ENCODE results near the gene CIP2A.

The CIP2A gene

DNA sequence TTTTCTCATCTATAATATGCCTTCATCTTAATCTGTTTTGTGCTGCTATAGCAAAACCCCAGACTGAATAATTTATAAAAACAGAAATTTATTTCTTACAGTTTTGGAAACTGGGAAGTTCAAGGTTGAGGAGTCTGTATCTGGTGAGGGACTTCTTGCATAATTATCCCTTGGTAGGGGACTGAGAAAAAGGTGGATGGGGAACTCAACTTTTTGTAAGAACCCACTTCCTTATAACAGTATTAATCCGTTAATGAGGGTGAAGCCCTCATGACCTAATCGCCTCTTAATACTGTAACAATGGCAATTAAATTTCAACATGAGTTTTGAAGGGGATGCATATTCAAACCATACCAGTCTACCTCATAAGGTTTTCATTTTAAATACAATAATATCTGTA lies 61.4 kb downstream of the CIP2A start:
- Histone ChIP-seq H3K4me3 (ENCODE audit: low read length) (no peak overlapping the region), H3K9me3 (replicated peaks; ENCODE audit: low read length) (no peaks in the 10 kb centered on the region), H3K27me3 (ENCODE audit: control insufficient read depth, insufficient read depth, low read length) (no peaks in the 10 kb centered on the region), H3K4me2 (ENCODE audit: low read length) (no peak overlapping the region), H3K9ac (ENCODE audit: low read depth, low read length) (no peak overlapping the region), H3K4me1 (ENCODE audit: control insufficient read depth, insufficient read depth, low read length) (no peaks in the 10 kb centered on the region), H3K36me3 (ENCODE audit: insufficient read depth, low read length) (no peaks in the 10 kb centered on the region)

DNA sequence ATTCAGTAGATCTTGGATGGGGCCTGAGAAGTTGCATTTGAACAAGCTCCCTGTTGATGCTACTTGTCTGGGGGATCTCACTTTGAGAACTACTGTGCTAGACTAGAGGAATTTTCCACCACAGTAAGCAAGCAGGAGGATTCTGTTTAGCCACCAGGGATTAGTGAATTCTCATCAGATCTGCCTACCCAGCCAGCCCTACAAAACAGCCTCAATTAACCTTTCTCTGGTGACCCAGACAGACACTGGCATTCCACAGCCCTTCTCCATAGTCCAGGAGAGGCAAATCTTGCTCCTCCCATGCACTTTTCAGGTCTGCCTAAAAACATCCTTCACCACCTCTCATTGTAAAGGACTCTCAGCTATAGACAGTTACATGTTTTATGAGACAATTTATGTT lies 62.1 kb downstream of the CIP2A start:
- Histone ChIP-seq H3K27me3 (ENCODE audit: control insufficient read depth, insufficient read depth, low read length) (no peaks in the 10 kb centered on the region), H3K4me1 (ENCODE audit: control insufficient read depth, insufficient read depth, low read length) (no peaks in the 10 kb centered on the region), H3K4me3 (ENCODE audit: low read length) (no peak overlapping the region), H3K4me2 (ENCODE audit: low read length) (no peak overlapping the region), H3K36me3 (ENCODE audit: insufficient read depth, low read length) (no peaks in the 10 kb centered on the region), H3K9me3 (replicated peaks; ENCODE audit: low read length) (no peaks in the 10 kb centered on the region), H3K9ac (ENCODE audit: low read depth, low read length) (no peak overlapping the region)

DNA sequence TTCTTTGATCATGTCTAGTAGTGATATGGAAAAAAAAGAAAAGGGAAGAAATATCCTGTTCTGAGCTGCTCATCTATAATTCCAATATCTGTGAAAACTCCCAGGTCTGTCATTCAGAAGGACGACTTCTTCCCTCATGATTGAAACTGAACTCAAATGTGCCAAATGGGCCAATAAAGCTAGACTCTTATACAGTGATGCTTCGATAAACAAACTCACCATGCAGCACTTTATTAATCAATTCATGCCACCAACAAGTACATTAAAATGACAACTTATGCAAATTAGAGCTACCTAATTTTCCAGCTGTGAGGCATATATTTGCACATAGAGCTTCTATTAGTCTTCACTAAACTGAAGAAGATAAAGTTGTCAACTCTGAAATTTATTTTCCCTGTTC lies 63.3 kb downstream of the CIP2A start:
- Histone ChIP-seq H3K4me1 (ENCODE audit: control insufficient read depth, insufficient read depth, low read length) (no peaks in the 10 kb centered on the region), H3K4me3 (ENCODE audit: low read length) (no peak overlapping the region), H3K9me3 (replicated peaks; ENCODE audit: low read length) (no peaks in the 10 kb centered on the region), H3K36me3 (ENCODE audit: insufficient read depth, low read length) (no peaks in the 10 kb centered on the region), H3K27me3 (ENCODE audit: control insufficient read depth, insufficient read depth, low read length) (no peaks in the 10 kb centered on the region), H3K9ac (ENCODE audit: low read depth, low read length) (no peak overlapping the region), H3K4me2 (ENCODE audit: low read length) (no peak overlapping the region)

DNA sequence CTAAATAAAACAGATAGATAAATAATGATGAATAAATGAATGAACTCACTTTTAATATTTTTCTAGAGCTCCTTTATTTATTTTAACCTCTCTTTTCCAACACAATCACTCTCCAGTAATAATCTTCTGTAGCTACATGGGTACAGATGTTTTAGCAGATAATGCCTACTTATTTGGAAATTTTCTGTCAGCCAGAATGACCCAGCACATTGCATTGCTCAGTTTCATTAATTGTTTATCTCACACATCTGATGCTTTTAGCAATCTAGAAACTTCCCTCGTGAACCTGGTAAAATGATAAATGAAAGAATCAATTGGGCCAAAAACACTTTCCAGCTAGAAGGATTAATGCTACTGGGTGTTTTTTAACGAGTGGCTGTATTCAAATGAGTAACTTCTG lies 64.0 kb downstream of the CIP2A start:
- no peak overlapping the region for H3K9ac ChIP-seq (ENCODE audit: low read depth, low read length)
- H3K27me3 ChIP-seq (ENCODE audit: control insufficient read depth, insufficient read depth, low read length) = no peaks in the 10 kb centered on the region
- no peaks in the 10 kb centered on the region for H3K4me1 ChIP-seq (ENCODE audit: control insufficient read depth, insufficient read depth, low read length)
- H3K4me2 ChIP-seq (ENCODE audit: low read length) = no peak overlapping the region
- no peaks in the 10 kb centered on the region for H3K9me3 ChIP-seq (replicated peaks; ENCODE audit: low read length)
- H3K4me3 ChIP-seq (ENCODE audit: low read length) = no peak overlapping the region
- H3K36me3 ChIP-seq (ENCODE audit: insufficient read depth, low read length) = no peaks in the 10 kb centered on the region

DNA sequence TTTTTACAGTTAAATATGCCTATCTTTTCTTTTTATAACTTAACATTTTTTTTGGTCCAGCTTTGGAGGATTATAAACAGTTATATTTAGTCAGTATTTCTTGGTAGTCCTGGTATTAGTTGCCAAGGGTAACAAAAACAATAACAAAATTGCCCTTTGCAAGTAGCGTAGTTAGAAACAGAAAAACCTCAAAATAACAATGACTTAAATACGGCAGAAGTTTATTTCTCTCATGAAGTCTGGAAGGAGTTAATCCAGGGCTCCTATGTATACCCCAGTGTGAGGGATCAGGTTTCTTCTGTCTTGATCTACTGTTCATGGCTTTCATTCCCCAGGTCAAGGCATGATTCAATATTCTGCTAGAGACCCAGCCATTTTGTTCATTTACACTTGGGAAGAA lies 64.7 kb downstream of the CIP2A start:
- Histone ChIP-seq H3K4me2 (ENCODE audit: low read length) (no peak overlapping the region), H3K9ac (ENCODE audit: low read depth, low read length) (no peak overlapping the region), H3K4me3 (ENCODE audit: low read length) (no peak overlapping the region), H3K9me3 (replicated peaks; ENCODE audit: low read length) (no peaks in the 10 kb centered on the region), H3K27me3 (ENCODE audit: control insufficient read depth, insufficient read depth, low read length) (no peaks in the 10 kb centered on the region), H3K36me3 (ENCODE audit: insufficient read depth, low read length) (no peaks in the 10 kb centered on the region), H3K4me1 (ENCODE audit: control insufficient read depth, insufficient read depth, low read length) (no peaks in the 10 kb centered on the region)

DNA sequence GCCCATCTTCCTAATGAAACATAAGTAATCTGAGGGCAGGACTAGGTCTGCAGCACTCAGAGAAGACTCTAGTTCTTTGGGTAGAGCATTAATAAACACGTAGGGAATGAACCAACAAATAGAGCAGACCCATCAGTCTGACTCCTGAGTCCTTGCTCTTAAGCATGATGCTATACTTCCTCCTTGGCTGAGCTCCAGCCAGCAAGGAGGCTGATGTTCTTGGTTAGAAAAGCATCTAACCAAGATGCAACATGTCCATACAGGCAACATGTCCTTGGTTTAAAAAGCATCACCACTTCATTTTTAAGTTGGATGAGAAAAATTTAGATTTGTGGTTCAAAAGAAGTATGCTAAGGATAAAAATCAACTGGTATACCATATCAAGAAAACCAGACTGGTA lies 70.3 kb downstream of the CIP2A start:
- Histone ChIP-seq H3K27me3 (ENCODE audit: control insufficient read depth, insufficient read depth, low read length) (no peaks in the 10 kb centered on the region), H3K4me2 (ENCODE audit: low read length) (no peak overlapping the region), H3K9me3 (replicated peaks; ENCODE audit: low read length) (no peaks in the 10 kb centered on the region), H3K9ac (ENCODE audit: low read depth, low read length) (no peak overlapping the region), H3K4me3 (ENCODE audit: low read length) (no peak overlapping the region), H3K36me3 (ENCODE audit: insufficient read depth, low read length) (no peaks in the 10 kb centered on the region), H3K4me1 (ENCODE audit: control insufficient read depth, insufficient read depth, low read length) (no peaks in the 10 kb centered on the region)

DNA sequence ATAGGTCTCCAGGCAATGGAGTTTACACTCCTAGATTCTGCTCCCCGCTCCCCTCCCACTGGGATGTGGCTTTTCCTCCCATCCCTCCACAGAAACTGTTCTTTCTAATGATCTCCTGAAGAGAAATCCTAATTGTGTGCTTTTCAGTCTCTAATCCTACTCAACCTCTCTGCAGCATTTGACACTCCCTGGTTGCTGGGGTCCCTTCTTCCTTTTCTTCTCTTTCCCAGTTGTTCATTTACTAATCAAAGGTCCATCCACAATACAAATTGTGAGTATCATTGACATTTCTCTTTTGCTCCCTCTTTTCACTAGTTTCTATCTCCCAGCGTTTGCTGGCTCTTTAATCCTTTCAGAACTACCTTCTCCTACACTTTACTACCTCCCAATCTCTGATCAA lies 72.4 kb downstream of the CIP2A start:
- Histone ChIP-seq H3K4me3 (ENCODE audit: low read length) (no peak overlapping the region), H3K27me3 (ENCODE audit: control insufficient read depth, insufficient read depth, low read length) (no peaks in the 10 kb centered on the region)

DNA sequence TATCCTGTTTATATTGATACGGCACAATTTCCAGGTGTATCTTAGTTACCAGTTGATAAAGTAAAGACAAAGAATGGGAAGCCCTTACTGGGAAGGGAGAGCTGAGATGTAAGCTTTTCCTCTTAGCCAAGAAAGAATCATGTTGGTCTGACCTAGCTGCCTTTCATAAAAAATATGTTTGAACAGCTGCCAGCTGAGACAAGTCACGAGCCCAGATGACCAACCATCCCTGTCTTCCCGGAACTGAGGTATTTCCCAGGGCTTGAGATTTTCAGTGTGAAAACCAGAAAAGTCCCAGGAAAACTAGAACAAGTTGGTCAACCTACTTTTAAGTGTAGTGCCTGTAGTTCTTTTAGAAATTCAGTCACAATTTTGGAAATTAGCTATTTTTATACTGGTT lies 75.3 kb downstream of the CIP2A start:
- Histone ChIP-seq H3K4me2 (ENCODE audit: low read length) (no peak overlapping the region), H3K9me3 (replicated peaks; ENCODE audit: low read length) (no peaks in the 10 kb centered on the region), H3K27me3 (ENCODE audit: control insufficient read depth, insufficient read depth, low read length) (no peaks in the 10 kb centered on the region), H3K4me1 (ENCODE audit: control insufficient read depth, insufficient read depth, low read length) (no peaks in the 10 kb centered on the region), H3K9ac (ENCODE audit: low read depth, low read length) (no peak overlapping the region), H3K36me3 (ENCODE audit: insufficient read depth, low read length) (no peaks in the 10 kb centered on the region), H3K4me3 (ENCODE audit: low read length) (no peak overlapping the region)

More for the DNA sequence above, 72.4 kb downstream of the CIP2A start:
- no peaks in the 10 kb centered on the region for H3K9me3 ChIP-seq (replicated peaks; ENCODE audit: low read length)
- H3K4me2 ChIP-seq (ENCODE audit: low read length) = no peak overlapping the region
- no peaks in the 10 kb centered on the region for H3K4me1 ChIP-seq (ENCODE audit: control insufficient read depth, insufficient read depth, low read length)
- no peak overlapping the region for H3K9ac ChIP-seq (ENCODE audit: low read depth, low read length)
- H3K36me3 ChIP-seq (ENCODE audit: insufficient read depth, low read length) = no peaks in the 10 kb centered on the region

DNA sequence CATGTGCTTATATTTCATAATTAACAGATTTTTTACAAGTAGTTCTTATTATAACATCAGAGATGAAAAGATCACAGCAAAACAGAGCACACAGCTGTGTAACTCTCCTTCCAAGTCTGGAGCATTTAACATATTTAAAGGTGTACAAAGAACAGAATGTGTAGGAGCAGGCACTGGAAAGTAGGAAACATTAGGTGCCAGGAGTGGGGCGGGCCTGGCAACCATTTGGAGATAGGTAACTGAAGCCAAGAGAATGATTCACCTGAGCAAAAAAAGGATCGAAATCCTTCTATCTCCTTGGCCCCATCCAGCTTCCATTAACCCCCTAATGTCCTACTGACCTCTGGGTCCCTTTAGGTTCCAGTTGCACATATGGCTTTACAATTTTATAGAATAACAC lies 76.6 kb downstream of the CIP2A start:
- Histone ChIP-seq H3K9ac (ENCODE audit: low read depth, low read length) (no peak overlapping the region), H3K4me2 (ENCODE audit: low read length) (no peak overlapping the region), H3K27me3 (ENCODE audit: control insufficient read depth, insufficient read depth, low read length) (no peaks in the 10 kb centered on the region), H3K4me3 (ENCODE audit: low read length) (no peak overlapping the region), H3K36me3 (ENCODE audit: insufficient read depth, low read length) (no peaks in the 10 kb centered on the region), H3K4me1 (ENCODE audit: control insufficient read depth, insufficient read depth, low read length) (no peaks in the 10 kb centered on the region), H3K9me3 (replicated peaks; ENCODE audit: low read length) (no peaks in the 10 kb centered on the region)

DNA sequence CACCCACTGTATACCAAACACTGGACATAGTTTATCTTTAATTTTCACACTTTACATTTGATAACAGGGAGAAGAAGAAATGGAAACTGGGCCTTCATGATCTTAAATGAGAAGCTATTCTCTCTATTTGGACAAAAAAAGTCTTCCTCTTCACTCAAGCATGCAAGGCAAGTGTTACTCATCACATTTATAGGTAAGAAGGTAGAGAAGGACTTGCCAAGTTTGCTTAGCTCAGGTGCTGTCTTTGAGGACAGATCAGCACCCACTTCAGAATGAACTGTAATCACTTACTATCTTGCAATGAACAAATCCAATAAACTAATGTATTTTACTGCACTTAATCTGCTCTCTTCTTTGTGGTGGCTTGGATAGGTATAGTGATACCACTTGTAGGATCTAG lies 77.7 kb downstream of the CIP2A start:
- Histone ChIP-seq H3K9ac (ENCODE audit: low read depth, low read length) (no peak overlapping the region), H3K4me3 (ENCODE audit: low read length) (no peak overlapping the region), H3K4me2 (ENCODE audit: low read length) (no peak overlapping the region), H3K27me3 (ENCODE audit: control insufficient read depth, insufficient read depth, low read length) (no peaks in the 10 kb centered on the region), H3K9me3 (replicated peaks; ENCODE audit: low read length) (no peaks in the 10 kb centered on the region), H3K4me1 (ENCODE audit: control insufficient read depth, insufficient read depth, low read length) (no peaks in the 10 kb centered on the region), H3K36me3 (ENCODE audit: insufficient read depth, low read length) (no peaks in the 10 kb centered on the region)

DNA sequence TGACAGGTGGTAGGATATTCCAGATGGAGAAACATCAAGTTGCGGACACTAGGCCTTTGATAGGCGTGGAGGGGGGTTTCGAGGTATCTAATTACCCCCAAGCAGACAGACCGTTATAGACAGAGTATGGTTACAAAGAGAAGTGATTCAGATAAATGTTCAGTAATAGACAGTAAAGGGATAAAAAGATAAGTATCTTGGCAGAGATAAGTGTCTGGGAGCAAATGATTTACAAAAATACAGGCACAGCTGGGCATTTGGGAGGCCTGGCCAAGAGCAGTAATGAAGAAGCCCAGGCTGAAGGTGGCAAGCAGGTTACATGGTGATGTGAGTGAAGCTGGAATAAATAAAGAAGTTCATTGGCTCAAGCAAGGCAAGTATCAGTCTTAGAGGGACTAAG lies 78.2 kb downstream of the CIP2A start:
- Histone ChIP-seq H3K9ac (ENCODE audit: low read depth, low read length) (no peak overlapping the region), H3K4me3 (ENCODE audit: low read length) (no peak overlapping the region), H3K36me3 (ENCODE audit: insufficient read depth, low read length) (no peaks in the 10 kb centered on the region), H3K4me1 (ENCODE audit: control insufficient read depth, insufficient read depth, low read length) (no peaks in the 10 kb centered on the region), H3K27me3 (ENCODE audit: control insufficient read depth, insufficient read depth, low read length) (no peaks in the 10 kb centered on the region), H3K9me3 (replicated peaks; ENCODE audit: low read length) (no peaks in the 10 kb centered on the region), H3K4me2 (ENCODE audit: low read length) (no peak overlapping the region)

DNA sequence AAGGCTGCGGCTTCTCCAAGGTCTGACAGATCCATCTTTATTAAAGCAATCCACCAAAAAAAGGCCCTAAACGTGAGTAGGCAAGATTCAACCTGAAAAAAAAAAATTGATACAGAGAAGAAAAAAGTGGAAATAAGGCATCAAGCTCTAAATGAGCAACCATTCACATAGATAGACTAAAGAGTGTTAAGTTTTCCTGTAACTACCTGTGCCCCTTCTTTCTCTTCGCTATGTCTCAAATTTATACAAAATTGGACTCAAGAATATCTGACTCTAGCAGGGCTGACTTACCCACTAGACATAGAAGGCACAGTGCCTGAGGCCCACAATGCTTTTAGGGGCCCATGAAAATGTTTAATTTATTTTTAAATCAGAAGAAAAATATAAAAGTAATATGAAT lies 78.7 kb downstream of the CIP2A start, which contains the start of gene MYH15:
MYH15 (minus strand) TSS at position 101 of the 400 bp plus-strand sequence; CDS start at position 35, 66 bp downstream.
- Histone ChIP-seq H3K4me1 (ENCODE audit: control insufficient read depth, insufficient read depth, low read length) (no peaks in the 10 kb centered on the region), H3K27me3 (ENCODE audit: control insufficient read depth, insufficient read depth, low read length) (no peaks in the 10 kb centered on the region), H3K4me2 (ENCODE audit: low read length) (no peak within 1 kb of the TSS), H3K36me3 (ENCODE audit: insufficient read depth, low read length) (no peaks in the 10 kb centered on the region), H3K4me3 (ENCODE audit: low read length) (no peak within 1 kb of the TSS), H3K9ac (ENCODE audit: low read depth, low read length) (no peak within 1 kb of the TSS), H3K9me3 (replicated peaks; ENCODE audit: low read length) (no peaks in the 10 kb centered on the region)
